H1 (cell line): Measurements from ENCODE around the gene WDR64. TPM values are rescaled to one million over a fixed set of nuclear protein-coding genes. Genes with fewer than 3 reads are reported as not detected.

Source experiments
- CTCF ChIA-PET: fragments of 300-600 bp; sonication (Branson Sonifier 250); formaldehyde crosslinking; loops from one replicate; lab custom pipeline; 2021; ENCODE audit not compliant: partially characterized antibody; lab: Charles Lee
- POLR2A ChIA-PET: fragments of 300-600 bp; sonication (Branson Sonifier 250); formaldehyde crosslinking; loops from one replicate; lab custom pipeline; 2021; ENCODE audit warnings: inconsistent platforms; ENCODE audit not compliant: partially characterized antibody; lab: Charles Lee
- DNase-seq, 2 experiments: peaks; one replicate each; pipeline versions ENCODE4 v3.0.0 to v3.0.0-alpha.2; 2010 to 2022; ENCODE audit warnings: low spot score in 2 of 2, low read depth in 1 of 2, mixed read lengths in 1 of 2
- FAIRE-seq: peaks from 2 replicates; lab custom pipeline; 2011; peaks lifted over from hg19 to GRCh38; lab: Jason Lieb, UNC
- H2AFZ ChIP-seq: 2 replicates; pipeline ENCODE4 v1.8.1; 2012; ENCODE audit warnings: low read length, inconsistent platforms
- H2AK5ac ChIP-seq: 2 replicates; pipeline ENCODE4 v1.6.1; 2013; ENCODE audit warnings: low read depth, low read length
- H2BK120ac ChIP-seq: replicated peaks from 2 replicates; pipeline ENCODE3; 2013; ENCODE audit warnings: low read depth, low read length, inconsistent platforms
- H2BK12ac ChIP-seq: 2 replicates; pipeline ENCODE4 v1.6.1; 2013; ENCODE audit warnings: low read depth, low read length
- H2BK15ac ChIP-seq: 2 replicates; pipeline ENCODE4 v1.6.1; 2013; ENCODE audit warnings: low read length
- H2BK20ac ChIP-seq: 2 replicates; pipeline ENCODE4 v1.6.1; 2013; ENCODE audit warnings: low read length
- H2BK5ac ChIP-seq: 2 replicates; pipeline ENCODE4 v1.6.1; 2013; ENCODE audit warnings: low read depth, low read length
- H3K14ac ChIP-seq: 2 replicates; pipeline ENCODE4 v1.6.1; 2013; ENCODE audit warnings: inconsistent platforms; ENCODE audit not compliant: insufficient read length
- H3K18ac ChIP-seq: 2 replicates; pipeline ENCODE4 v1.6.1; 2013; ENCODE audit warnings: low read length; ENCODE audit errors: extremely low read depth
- H3K23ac ChIP-seq: 2 replicates; pipeline ENCODE4 v1.6.1; 2013; ENCODE audit warnings: inconsistent platforms; ENCODE audit not compliant: insufficient read length
- H3K23me2 ChIP-seq: 2 replicates; pipeline ENCODE4 v1.6.1; 2013; ENCODE audit warnings: low read depth, low read length
- H3K27ac ChIP-seq: 2 replicates; pipeline ENCODE4 v1.6.1; 2011; ENCODE audit warnings: low read depth, low read length, inconsistent platforms
- H3K27me3 ChIP-seq, 4 experiments: replicated peaks in 1 of 4; 1 replicate in 1 of 4; 2 replicates in 3 of 4; pipeline versions ENCODE4 v1.6.1 to v1.8.1; 2011 to 2013; ENCODE audit warnings: low read length in 3 of 4, mild to moderate bottlenecking in 3 of 4, inconsistent platforms in 2 of 4, mixed read lengths in 2 of 4, moderate library complexity in 1 of 4; ENCODE audit not compliant: control insufficient read depth in 3 of 4, insufficient read depth in 3 of 4; ENCODE audit errors: extremely low read depth in 1 of 4
- H3K36me3 ChIP-seq, 4 experiments: 2 replicates each; pipeline versions ENCODE4 v1.6.1 to v1.8.1; 2011 to 2013; ENCODE audit warnings: mild to moderate bottlenecking in 4 of 4, low read length in 3 of 4, moderate library complexity in 2 of 4, control low read depth in 1 of 4, inconsistent platforms in 1 of 4; ENCODE audit not compliant: insufficient read depth in 4 of 4, control insufficient read depth in 2 of 4
- H3K4ac ChIP-seq: replicated peaks from 2 replicates; pipeline ENCODE3; 2013; ENCODE audit warnings: low read length, low read depth, mixed read lengths, inconsistent platforms; ENCODE audit not compliant: insufficient read length
- H3K4me1 ChIP-seq, 4 experiments: replicated peaks in 1 of 4; 1 replicate in 1 of 4; 2 replicates in 3 of 4; pipeline versions ENCODE4 v1.6.1 to v1.8.1; 2011 to 2013; ENCODE audit warnings: low read length in 3 of 4, inconsistent platforms in 2 of 4, mixed read lengths in 1 of 4; ENCODE audit not compliant: insufficient read depth in 4 of 4, control insufficient read depth in 3 of 4
- H3K4me2 ChIP-seq, 2 experiments: 2 replicates each; pipeline versions ENCODE4 v1.6.1 to v1.8.1; 2011 to 2013; ENCODE audit warnings: low read depth in 2 of 2, low read length in 2 of 2, control low read depth in 1 of 2, inconsistent platforms in 1 of 2, mild to moderate bottlenecking in 1 of 2; ENCODE audit not compliant: insufficient read depth in 1 of 2
- H3K4me3 ChIP-seq, 4 experiments: fragments of 200-600, 300-600 bp in 1 of 4; sonication (generic), shearing (Covaris generic), sonication (Bioruptor Twin) in 1 of 4; 2 replicates each; pipeline versions ENCODE4 v1.5.1 to v1.8.1; 2011 to 2016; ENCODE audit warnings: low read length in 4 of 4, low read depth in 3 of 4, control low read depth in 2 of 4, inconsistent platforms in 2 of 4, mild to moderate bottlenecking in 2 of 4, mixed read lengths in 1 of 4, moderate library complexity in 1 of 4; ENCODE audit not compliant: insufficient read depth in 2 of 4; ENCODE audit errors: extremely low read depth in 1 of 4
- H3K56ac ChIP-seq: replicated peaks from 2 replicates; pipeline ENCODE3; 2013; ENCODE audit warnings: low read depth, mild to moderate bottlenecking, mixed read lengths, low read length, inconsistent platforms; ENCODE audit not compliant: insufficient read length
- H3K79me1 ChIP-seq: 2 replicates; pipeline ENCODE4 v1.6.1; 2013; ENCODE audit warnings: low read depth, low read length, control low read depth
- H3K79me2 ChIP-seq, 2 experiments: 2 replicates each; pipeline versions ENCODE4 v1.6.1 to v1.8.1; 2012 to 2013; ENCODE audit warnings: low read length in 2 of 2, mild to moderate bottlenecking in 2 of 2, inconsistent platforms in 1 of 2; ENCODE audit not compliant: insufficient read depth in 2 of 2, control insufficient read depth in 1 of 2
- H3K9ac ChIP-seq, 4 experiments: replicated peaks in 1 of 4; 1 replicate in 1 of 4; 2 replicates in 3 of 4; pipeline versions ENCODE4 v1.6.1 to v1.8.1; 2011 to 2013; ENCODE audit warnings: low read depth in 3 of 4, low read length in 3 of 4, control low read depth in 2 of 4, mild to moderate bottlenecking in 2 of 4, moderate library complexity in 2 of 4, inconsistent platforms in 1 of 4; ENCODE audit errors: extremely low read depth in 1 of 4
- H3K9me3 ChIP-seq, 2 experiments: 2 replicates each; pipeline versions ENCODE4 v1.6.1 to v1.8.1; 2012 to 2013; ENCODE audit warnings: mild to moderate bottlenecking in 2 of 2, moderate library complexity in 2 of 2, control low read depth in 1 of 2, inconsistent platforms in 1 of 2, low read depth in 1 of 2, low read length in 1 of 2, mixed read lengths in 1 of 2; ENCODE audit not compliant: insufficient read depth in 2 of 2
- H4K20me1 ChIP-seq, 2 experiments: replicated peaks in 1 of 2; 2 replicates each; pipeline versions ENCODE3 to v1.8.1; 2011 to 2013; ENCODE audit warnings: inconsistent platforms in 2 of 2, low read length in 2 of 2, mild to moderate bottlenecking in 1 of 2; ENCODE audit not compliant: insufficient read depth in 2 of 2, control insufficient read depth in 1 of 2
- H4K5ac ChIP-seq: 2 replicates; pipeline ENCODE4 v1.6.1; 2013; ENCODE audit warnings: low read length, low read depth, mixed read lengths, inconsistent platforms; ENCODE audit not compliant: insufficient read length
- H4K8ac ChIP-seq: 2 replicates; pipeline ENCODE4 v1.8.0; 2013; ENCODE audit warnings: mild to moderate bottlenecking, moderate library complexity, low read length, inconsistent platforms; ENCODE audit not compliant: insufficient read depth; ENCODE audit errors: extremely low read depth
- H4K91ac ChIP-seq: replicated peaks from 2 replicates; pipeline ENCODE3; 2013; ENCODE audit warnings: low read length, mixed read lengths, inconsistent platforms; ENCODE audit not compliant: insufficient read length
- ASH2L ChIP-seq: fragments of 200-600, 300-600 bp; sonication (generic); IDR thresholded peaks from one replicate; pipeline ENCODE4 v1.7.1; 2017; ENCODE audit warnings: low read length
- CBX8 ChIP-seq: fragments of 300-800, 300-1000 bp; sonication (generic); IDR thresholded peaks from 2 replicates; pipeline ENCODE4 v1.7.1; 2016; ENCODE audit warnings: low read depth, low read length, borderline replicate concordance
- CEBPB ChIP-seq: IDR thresholded peaks from 2 replicates; pipeline ENCODE4 v1.6.1; 2012; ENCODE audit warnings: low read depth, low read length
- CREB1 ChIP-seq: IDR thresholded peaks from 2 replicates; pipeline ENCODE4 v1.6.1; 2012; ENCODE audit warnings: inconsistent platforms
- GTF2F1 ChIP-seq: IDR thresholded peaks from 2 replicates; pipeline ENCODE4 v1.6.1; 2012; ENCODE audit warnings: low read depth, low read length, improper control_type of control experiment, borderline replicate concordance
- KDM5A ChIP-seq: fragments of 200-600 bp; IDR thresholded peaks from 2 replicates; pipeline ENCODE4 v1.7.1; 2012; ENCODE audit warnings: mild to moderate bottlenecking, low read length, inconsistent platforms, mixed read lengths
- NANOG ChIP-seq: IDR thresholded peaks from 2 replicates; pipeline ENCODE4 v1.6.1; 2011; ENCODE audit warnings: low read length, low read depth, mild to moderate bottlenecking, inconsistent platforms; ENCODE audit not compliant: insufficient read depth, poor library complexity, severe bottlenecking
- POU5F1 ChIP-seq: IDR thresholded peaks from 2 replicates; pipeline ENCODE4 v1.6.1; 2011; ENCODE audit warnings: low read depth, mild to moderate bottlenecking, low read length, moderate library complexity
- SP4 ChIP-seq: IDR thresholded peaks from 2 replicates; pipeline ENCODE4 v1.6.1; 2012; ENCODE audit warnings: low read length, inconsistent platforms
- TAF7 ChIP-seq: optimal IDR thresholded peaks from 2 replicates; pipeline ENCODE3; 2011; ENCODE audit warnings: low read depth, mild to moderate bottlenecking, inconsistent platforms, low read length, moderate library complexity, borderline replicate concordance
- TCF12 ChIP-seq: IDR thresholded peaks from 2 replicates; pipeline ENCODE4 v1.6.1; 2011; ENCODE audit warnings: low read depth, mild to moderate bottlenecking, low read length
- YY1 ChIP-seq: IDR thresholded peaks from 2 replicates; pipeline ENCODE4 v1.6.1; 2011; ENCODE audit warnings: low read depth, mild to moderate bottlenecking, low read length
- WGBS, 2 experiments: shearing (Covaris generic) in 1 of 2; methylation state at CpG; one replicate each; pipeline versions ENCODE4 v1.1.6 to v1.1.7; 2013 to 2015; ENCODE audit warnings: low lambda C conversion rate in 2 of 2, mixed read lengths in 2 of 2, inconsistent platforms in 1 of 2, low coverage in 1 of 2, missing lambda C conversion rate in 1 of 2; ENCODE audit not compliant: insufficient replicate concordance in 2 of 2, insufficient coverage in 1 of 2, insufficient read length in 1 of 2; ENCODE audit errors: extremely low coverage in 1 of 2, missing lambda C conversion rate in 1 of 2; 5-methylcytosine and 5-hydroxymethylcytosine counted together
- polyA plus RNA-seq, 7 experiments: library from polyadenylated mRNA; depleted of rRNA in 3 of 7; stranded (reverse) in 5 of 7; unstranded in 2 of 7; fragments of >200 nt in 5 of 7; fragments of 200-250 nt in 2 of 7; gene quantifications; 1 replicate in 5 of 7; 2 replicates in 1 of 7; 4 replicates in 1 of 7; pipeline versions ENCODE4 v1.2.1 to v1.2.3, GENCODE V29; 2011 to 2013; ENCODE audit warnings: missing spikeins in 2 of 7, mixed read lengths in 2 of 7
- total RNA-seq: library from RNA; stranded (reverse); fragmentation: NEBNext Ultra II Directional; extraction: Animal tissue kit (Norgen Biotek cat#: 25700); gene quantifications from 2 replicates; pipeline ENCODE4 v1.2.1, GENCODE V29; 2021

WDR64 gene
- total and polyA plus RNA-seq, 2 of the 8 experiments (the other 6 are each of a cell fraction or from before 2014, with no cell fraction given): 0.02 TPM; not detected in 1

GRCh38 chr1:241640867-241641622 lies 11.0 kb upstream of the WDR64 start:
- TF ChIP-seq YY1 (no peak), CEBPB (no peak), ASH2L (no peak), CREB1 (no peak), SP4 (no peak), NANOG (no peak), TCF12 (no peak), TAF7 (no peak), GTF2F1 (no peak), KDM5A (no peak), CBX8 (no peak), POU5F1 (no peak)
- H3K14ac ChIP-seq: no peak overlapping the region
- DNase-seq (no peak), FAIRE-seq (no peak)
- H2BK12ac ChIP-seq: peak overlapping the region; percentile 84
- peaks cover 4% of the 10 kb centered on the region; the same call in 1 of the 2 replicates for H3K23me2 ChIP-seq
- WGBS, 2 experiments: 97% methylated on average over 9 of the region's 9 CpGs; no CpG with 5 or more reads in 1 of the 2 experiments
- POLR2A ChIA-PET: interaction anchor here (1.1 kb wide), 1 partner anchor 18 kb away, joined by 3 read pairs; no protein-coding TSS in a partner anchor
- H3K36me3 ChIP-seq: peaks cover 0 to 4% (median 0%) of the 10 kb centered on the region in 4 experiments; a peak in 2 of 8 replicates
- peaks cover 3% of the 10 kb centered on the region; the same call in 1 of the 2 replicates for H3K79me1 ChIP-seq
- H3K4me2 ChIP-seq: peak overlapping the region; percentile 55 to 71; a peak in 3 of 4 replicates
- H3K4me1 ChIP-seq: peaks cover 0 to 7% (median 3%) of the 10 kb centered on the region in 4 experiments; a peak in 5 of 7 replicates
- no peaks in the 10 kb centered on the region; a peak in 1 of 7 replicates for H3K27me3 ChIP-seq
- peak overlapping the region; percentile 53; the same call in 1 of the 2 replicates for H2BK15ac ChIP-seq
- peak overlapping the region in 1 of 4 experiments; percentile 45; a peak in 3 of 8 replicates for H3K4me3 ChIP-seq
- H3K79me2 ChIP-seq: peaks cover 3 to 37% of the 10 kb centered on the region in 2 experiments; a peak in 3 of 4 replicates
- H2BK120ac ChIP-seq: no peak overlapping the region
- H3K9me3 ChIP-seq: peaks cover 0 to 6% of the 10 kb centered on the region in 2 experiments; a peak in 1 of 4 replicates
- peaks cover 0 to 7% of the 10 kb centered on the region in 2 experiments for H4K20me1 ChIP-seq
- H2BK20ac ChIP-seq: no peak overlapping the region
- no peak overlapping the region for H3K56ac ChIP-seq
- H3K23ac ChIP-seq: no peak overlapping the region
- no peak overlapping the region for H2AK5ac ChIP-seq
- H3K27ac ChIP-seq: no peak overlapping the region
- H3K18ac ChIP-seq: 0 out of 2 replicates have a peak overlapping the region, but pooled peaks have one; percentile 32
- peak overlapping the region; percentile 37 for H4K5ac ChIP-seq
- H4K91ac ChIP-seq: peak overlapping the region; percentile 91
- CTCF ChIA-PET: interaction anchor here (0.9 to 2.0 kb wide), 2 partner anchors 30 to 57 kb away, joined by 3 to 6 read pairs; no protein-coding TSS in a partner anchor
- no peak overlapping the region for H2BK5ac ChIP-seq
- no peak overlapping the region for H4K8ac ChIP-seq
- H3K9ac ChIP-seq: no peak overlapping the region
- H3K4ac ChIP-seq: no peak overlapping the region
- H2AFZ ChIP-seq: peak overlapping the region; percentile 81; the same call in 1 of the 2 replicates
